Medulla oblongata (tissue), 1 donor: Measurements from ENCODE around the gene HBE1.
"Not testable (repeated sequence)": the region's sequence is repeated elsewhere in the genome, so short reads cannot be mapped to it uniquely, and the experiment has no call there.

Experiments
- DNase-seq: peaks from one replicate; pipeline ENCODE4 v3.0.0-alpha.2; 2015; ENCODE audit errors: extremely low spot score

Gene HBE1

GRCh38 chr11:5285703-5286340 lies 16.1 kb upstream of the HBE1 start:
- DNase-seq = no peak

- no peak for DNase-seq
Observed at GRCh38 chr11:5284637-5285036, 14.9 kb upstream of the HBE1 start.

- no peak for DNase-seq
Observed at GRCh38 chr11:5283882-5284281, 14.1 kb upstream of the HBE1 start.

GRCh38 chr11:5283086-5283485 lies 13.3 kb upstream of the HBE1 start:
- no peak for DNase-seq

GRCh38 chr11:5282628-5283027 lies 12.9 kb upstream of the HBE1 start:
- no peak for DNase-seq

GRCh38 chr11:5281596-5281995 lies 11.9 kb upstream of the HBE1 start:
- no peak for DNase-seq

GRCh38 chr11:5280582-5281102 lies 10.9 kb upstream of the HBE1 start:
- peak; percentile 40 for DNase-seq

- no peak for DNase-seq
Observed at GRCh38 chr11:5279471-5280090, 9.8 kb upstream of the HBE1 start.

GRCh38 chr11:5277807-5278382 lies 8.2 kb upstream of the HBE1 start:
- no peak for DNase-seq

- DNase-seq = no peak
Observed at GRCh38 chr11:5276697-5277096, 7.0 kb upstream of the HBE1 start.

GRCh38 chr11:5275369-5276110 lies 5.8 kb upstream of the HBE1 start:
- no peak for DNase-seq

GRCh38 chr11:5274395-5274794 lies 4.7 kb upstream of the HBE1 start:
- no peak for DNase-seq

- no peak for DNase-seq
Observed at GRCh38 chr11:5272395-5273017, 2.8 kb upstream of the HBE1 start.

- no peak for DNase-seq
Observed at GRCh38 chr11:5267033-5267563, 2.6 kb downstream of the HBE1 start.

GRCh38 chr11:5266609-5267008 lies 3.1 kb downstream of the HBE1 start:
- no peak for DNase-seq

GRCh38 chr11:5265832-5266231 lies 3.9 kb downstream of the HBE1 start:
- DNase-seq = no peak

GRCh38 chr11:5258543-5259262 lies 11.0 kb downstream of the HBE1 start:
- DNase-seq = no peak

- DNase-seq = no peak
Observed at GRCh38 chr11:5257296-5257695, 12.4 kb downstream of the HBE1 start.

- not testable (repeated sequence) for DNase-seq
Observed at GRCh38 chr11:5254646-5255413, 14.9 kb downstream of the HBE1 start, which contains the start of gene HBG2. Gene HBG2, minus strand, starts transcription at chr11:5254781. Its CDS starts 53 bp downstream, at chr11:5254728.

GRCh38 chr11:5254023-5254422 lies 15.7 kb downstream of the HBE1 start:
- DNase-seq = not testable (repeated sequence)
